Measurements from ENCODE around the gene C1orf146.
"Not testable (repeated sequence)": the region's sequence is repeated elsewhere in the genome, so short reads cannot be mapped to it uniquely, and the experiment has no call there.

C1orf146 gene

DNA sequence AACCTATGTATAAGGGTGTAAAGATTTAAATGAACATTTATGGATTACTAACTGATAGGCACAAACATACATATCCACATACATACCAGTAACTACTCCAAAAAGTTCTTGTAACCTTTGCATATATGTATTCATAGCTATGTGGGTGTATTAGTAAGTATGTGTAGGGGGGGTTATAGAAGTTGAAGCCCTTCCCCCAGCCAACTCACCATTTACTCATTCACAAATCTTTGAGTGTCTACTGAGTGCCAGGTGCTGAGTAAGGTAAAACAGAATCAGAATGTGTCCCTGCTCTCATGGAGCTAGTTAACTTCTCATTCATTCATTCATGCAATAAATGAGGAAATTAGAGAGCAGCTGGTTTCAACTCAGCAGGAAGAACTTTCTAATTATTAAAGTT, 1.3 kb downstream of the C1orf146 start:
- H3K4me3 ChIP-seq (ENCODE audit: control insufficient read depth in 1 of 7, extremely low read depth in 1 of 7, insufficient read depth in 4 of 7, low read depth in 2 of 7, low read length in 6 of 7): no peak overlapping the region
- CTCF ChIA-PET: no interaction called here

DNA sequence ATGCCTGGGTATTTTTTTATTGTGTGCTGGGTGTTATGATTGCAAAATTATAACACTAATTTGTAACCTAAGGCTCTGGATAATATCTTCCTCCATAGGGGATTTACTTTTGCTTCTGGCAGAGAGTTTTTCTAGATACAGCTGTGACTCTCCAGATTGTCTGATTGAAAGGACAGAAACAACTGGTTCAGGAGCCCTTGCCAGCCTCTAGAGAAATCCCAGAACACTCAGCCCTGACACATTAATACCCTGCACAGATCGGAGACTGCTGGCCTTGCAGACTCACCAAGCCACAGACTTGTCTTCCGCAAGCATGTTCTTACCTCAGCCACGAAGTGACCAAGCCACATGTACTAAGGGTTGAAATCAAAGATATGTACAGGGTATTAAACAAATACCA, 10.7 kb downstream of the C1orf146 start:
- POLR2A ChIA-PET: no interaction called here
- CTCF ChIA-PET: no interaction called here
- no peaks in the 10 kb centered on the region for H3K27me3 ChIP-seq (replicated peaks in 2 of 5; ENCODE audit: control insufficient read depth in 4 of 5, insufficient read depth in 5 of 5, low read length in 4 of 5)
- H3K4me1 ChIP-seq (ENCODE audit: control extremely low read depth in 1 of 4, control insufficient read depth in 4 of 4, insufficient read depth in 4 of 4, low read length in 3 of 4): no peaks in the 10 kb centered on the region
- WGBS (ENCODE audit: insufficient coverage): 96% methylated on average over 3 of the region's 3 CpGs
- no peak overlapping the region for H3K4me3 ChIP-seq (ENCODE audit: control insufficient read depth in 1 of 7, extremely low read depth in 1 of 7, insufficient read depth in 4 of 7, low read depth in 2 of 7, low read length in 6 of 7)
- H3K36me3 ChIP-seq (ENCODE audit: control insufficient read depth in 4 of 4, insufficient read depth in 4 of 4, low read length in 3 of 4): no peaks in the 10 kb centered on the region
- DNase-seq: no peak
- no peak overlapping the region for H3K27ac ChIP-seq (ENCODE audit: insufficient read depth in 1 of 2, low read depth in 1 of 2, low read length in 2 of 2, poor library complexity in 1 of 2, severe bottlenecking in 2 of 2)
- H3K9me3 ChIP-seq (ENCODE audit: control extremely low read depth in 1 of 5, control insufficient read depth in 4 of 5, insufficient read depth in 2 of 5, low read depth in 1 of 5, low read length in 4 of 5): no peaks in the 10 kb centered on the region

More for the DNA sequence above, 1.3 kb downstream of the C1orf146 start:
- H3K4me1 ChIP-seq (ENCODE audit: control extremely low read depth in 1 of 4, control insufficient read depth in 4 of 4, insufficient read depth in 4 of 4, low read length in 3 of 4): no peaks in the 10 kb centered on the region
- no peaks in the 10 kb centered on the region for H3K27me3 ChIP-seq (replicated peaks in 2 of 5; ENCODE audit: control insufficient read depth in 4 of 5, insufficient read depth in 5 of 5, low read length in 4 of 5)
- H3K27ac ChIP-seq (ENCODE audit: insufficient read depth in 1 of 2, low read depth in 1 of 2, low read length in 2 of 2, poor library complexity in 1 of 2, severe bottlenecking in 2 of 2): no peak overlapping the region
- peaks cover 0 to 3% (median 0%) of the 10 kb centered on the region in 5 experiments for H3K9me3 ChIP-seq (ENCODE audit: control extremely low read depth in 1 of 5, control insufficient read depth in 4 of 5, insufficient read depth in 2 of 5, low read depth in 1 of 5, low read length in 4 of 5)
- POLR2A ChIA-PET: no interaction called here
- no peaks in the 10 kb centered on the region for H3K36me3 ChIP-seq (ENCODE audit: control insufficient read depth in 4 of 4, insufficient read depth in 4 of 4, low read length in 3 of 4)
- DNase-seq: no peak

DNA sequence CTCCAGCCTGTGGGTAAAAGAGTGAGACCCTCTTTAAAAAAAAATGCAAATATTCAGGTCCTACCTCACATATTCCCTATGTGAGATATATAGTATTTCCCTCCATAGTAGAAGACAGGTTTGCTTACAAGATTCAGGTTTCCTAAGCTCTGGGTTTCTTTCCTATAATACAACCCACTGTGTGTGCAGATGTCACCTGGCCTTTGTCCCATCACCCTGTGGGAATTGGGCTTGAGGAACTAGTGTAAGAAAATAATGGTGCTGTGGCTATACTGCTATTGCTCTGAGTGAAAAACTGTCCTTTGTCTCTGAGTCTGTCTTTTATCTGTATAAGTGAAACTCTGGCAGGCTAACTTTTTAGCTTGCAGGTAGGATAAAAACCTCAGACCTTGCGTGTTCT, 13.0 kb downstream of the C1orf146 start:
- Histone ChIP-seq H3K36me3 (ENCODE audit: control insufficient read depth in 4 of 4, insufficient read depth in 4 of 4, low read length in 3 of 4) (no peaks in the 10 kb centered on the region), H3K27ac (ENCODE audit: insufficient read depth in 1 of 2, low read depth in 1 of 2, low read length in 2 of 2, poor library complexity in 1 of 2, severe bottlenecking in 2 of 2) (no peak overlapping the region), H3K9me3 (ENCODE audit: control extremely low read depth in 1 of 5, control insufficient read depth in 4 of 5, insufficient read depth in 2 of 5, low read depth in 1 of 5, low read length in 4 of 5) (no peaks in the 10 kb centered on the region), H3K4me1 (ENCODE audit: control extremely low read depth in 1 of 4, control insufficient read depth in 4 of 4, insufficient read depth in 4 of 4, low read length in 3 of 4) (no peaks in the 10 kb centered on the region), H3K4me3 (ENCODE audit: control insufficient read depth in 1 of 7, extremely low read depth in 1 of 7, insufficient read depth in 4 of 7, low read depth in 2 of 7, low read length in 6 of 7) (no peak overlapping the region), H3K27me3 (replicated peaks in 2 of 5; ENCODE audit: control insufficient read depth in 4 of 5, insufficient read depth in 5 of 5, low read length in 4 of 5) (no peaks in the 10 kb centered on the region)
- CTCF ChIA-PET: interaction anchor here (1.0 kb wide), 1 partner anchor 21 kb away, joined by 3 read pairs; no protein-coding TSS in a partner anchor
- no CpG with 5 or more reads among the region's 1 CpG for WGBS (ENCODE audit: insufficient coverage)
- no peak for DNase-seq
- POLR2A ChIA-PET: interaction anchor here (0.6 kb wide), 1 partner anchor 559 kb away, joined by 4 read pairs; no protein-coding TSS in a partner anchor

DNA sequence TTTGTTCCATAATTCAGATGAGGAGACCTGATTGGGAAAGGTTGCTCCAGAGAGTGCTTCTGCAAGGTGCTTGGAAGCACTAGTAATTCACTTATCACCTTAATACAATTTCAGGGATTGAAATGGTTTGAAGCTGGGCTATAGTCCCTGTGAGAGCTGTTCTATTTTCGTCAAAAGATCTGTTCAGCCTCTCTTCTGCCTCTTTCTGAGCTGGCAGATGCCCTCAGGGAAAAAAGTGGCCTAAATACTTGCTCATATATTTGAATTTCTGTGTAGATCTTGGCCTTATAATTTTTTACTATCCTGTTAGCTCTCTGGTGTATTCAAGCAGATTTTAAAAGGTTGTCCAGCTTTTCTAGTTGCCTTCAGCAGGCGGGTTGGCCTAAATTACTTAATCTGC, 22.3 kb downstream of the C1orf146 start:
- Histone ChIP-seq H3K27ac (ENCODE audit: insufficient read depth in 1 of 2, low read depth in 1 of 2, low read length in 2 of 2, poor library complexity in 1 of 2, severe bottlenecking in 2 of 2) (no peak overlapping the region), H3K9me3 (ENCODE audit: control extremely low read depth in 1 of 5, control insufficient read depth in 4 of 5, insufficient read depth in 2 of 5, low read depth in 1 of 5, low read length in 4 of 5) (no peaks in the 10 kb centered on the region), H3K4me1 (ENCODE audit: control extremely low read depth in 1 of 4, control insufficient read depth in 4 of 4, insufficient read depth in 4 of 4, low read length in 3 of 4) (no peaks in the 10 kb centered on the region), H3K4me3 (ENCODE audit: control insufficient read depth in 1 of 7, extremely low read depth in 1 of 7, insufficient read depth in 4 of 7, low read depth in 2 of 7, low read length in 6 of 7) (no peak overlapping the region), H3K36me3 (ENCODE audit: control insufficient read depth in 4 of 4, insufficient read depth in 4 of 4, low read length in 3 of 4) (no peaks in the 10 kb centered on the region), H3K27me3 (replicated peaks in 2 of 5; ENCODE audit: control insufficient read depth in 4 of 5, insufficient read depth in 5 of 5, low read length in 4 of 5) (no peaks in the 10 kb centered on the region)
- CTCF ChIA-PET: interaction anchor here (1.6 kb wide), 1 partner anchor 241 kb away, joined by 3 read pairs; no protein-coding TSS in a partner anchor
- POLR2A ChIA-PET: no interaction called here
- DNase-seq: no peak
- WGBS (ENCODE audit: insufficient coverage): 100% methylated on average over 1 of the region's 2 CpGs

DNA sequence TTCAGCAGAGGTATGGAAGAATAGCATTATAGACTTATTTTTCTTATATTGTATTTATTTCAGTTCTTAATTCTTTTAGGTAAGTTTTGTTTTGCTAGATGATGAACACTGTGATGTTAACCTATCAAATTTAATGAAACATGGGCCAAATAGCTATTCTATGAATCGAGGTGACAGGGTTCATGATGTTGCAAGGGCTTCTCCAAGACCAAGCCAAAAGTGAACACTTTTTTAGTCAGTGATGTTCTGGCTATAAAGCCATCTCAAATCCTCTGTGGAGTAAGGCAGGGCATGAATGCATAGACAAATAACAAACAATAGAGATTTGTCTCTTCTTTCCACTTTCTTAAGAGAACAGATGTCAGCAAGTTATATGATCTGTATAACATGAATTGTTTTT, 26.7 kb downstream of the C1orf146 start:
- H3K27ac ChIP-seq (ENCODE audit: insufficient read depth in 1 of 2, low read depth in 1 of 2, low read length in 2 of 2, poor library complexity in 1 of 2, severe bottlenecking in 2 of 2): no peak overlapping the region
- CTCF ChIA-PET: no interaction called here
- WGBS (ENCODE audit: insufficient coverage): 86% methylated on average over 1 of the region's 1 CpG
- H3K9me3 ChIP-seq (ENCODE audit: control extremely low read depth in 1 of 5, control insufficient read depth in 4 of 5, insufficient read depth in 2 of 5, low read depth in 1 of 5, low read length in 4 of 5): no peaks in the 10 kb centered on the region
- H3K4me1 ChIP-seq (ENCODE audit: control extremely low read depth in 1 of 4, control insufficient read depth in 4 of 4, insufficient read depth in 4 of 4, low read length in 3 of 4): no peaks in the 10 kb centered on the region
- POLR2A ChIA-PET: no interaction called here
- DNase-seq: no peak
- peaks cover under 1 to 13% (median 7%) of the 10 kb centered on the region in 4 experiments for H3K36me3 ChIP-seq (ENCODE audit: control insufficient read depth in 4 of 4, insufficient read depth in 4 of 4, low read length in 3 of 4)
- H3K4me3 ChIP-seq (ENCODE audit: control insufficient read depth in 1 of 7, extremely low read depth in 1 of 7, insufficient read depth in 4 of 7, low read depth in 2 of 7, low read length in 6 of 7): no peak overlapping the region
- no peaks in the 10 kb centered on the region for H3K27me3 ChIP-seq (replicated peaks in 2 of 5; ENCODE audit: control insufficient read depth in 4 of 5, insufficient read depth in 5 of 5, low read length in 4 of 5)

DNA sequence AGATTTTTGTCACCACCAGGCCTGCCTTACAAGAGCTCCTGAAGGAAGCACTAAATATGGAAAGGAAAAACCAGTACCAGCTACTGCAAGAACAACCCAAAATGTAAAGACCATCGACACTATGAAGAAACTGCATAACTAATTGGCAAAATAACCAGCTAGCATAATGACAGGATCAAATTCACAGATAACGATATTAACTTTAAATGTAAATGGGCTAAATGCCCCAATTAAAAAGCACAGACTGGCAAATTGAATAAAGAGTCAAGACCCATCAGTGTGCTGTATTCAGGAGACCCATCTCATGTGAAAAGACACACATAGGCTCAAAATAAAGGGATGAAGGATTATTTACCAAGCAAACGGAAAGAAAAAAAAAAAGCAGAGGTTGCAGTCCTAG, 37.0 kb downstream of the C1orf146 start:
- CTCF ChIA-PET: interaction anchor here (0.6 kb wide), 1 partner anchor 248 kb away, joined by 4 read pairs; no protein-coding TSS in a partner anchor

DNA sequence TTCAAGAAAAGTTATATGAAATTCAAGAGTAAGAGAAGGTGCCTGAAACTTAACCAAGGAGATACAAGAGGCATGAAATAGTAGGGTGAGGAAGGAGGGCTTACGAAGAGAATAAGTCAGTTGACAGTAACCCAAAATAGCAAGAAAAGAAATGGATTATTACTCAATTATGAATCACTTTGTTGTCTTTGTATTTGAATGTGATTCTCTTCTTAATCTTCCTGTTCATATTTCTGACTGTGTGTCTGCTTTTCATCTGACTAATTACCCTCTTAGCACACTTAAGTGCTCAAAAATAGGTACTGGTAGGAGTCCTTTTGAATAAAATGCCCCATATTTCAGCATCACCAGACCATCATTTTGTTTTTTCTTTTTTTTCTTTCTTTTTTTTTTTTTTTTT, 41.6 kb downstream of the C1orf146 start:
- Histone ChIP-seq H3K4me1 (ENCODE audit: control extremely low read depth in 1 of 4, control insufficient read depth in 4 of 4, insufficient read depth in 4 of 4, low read length in 3 of 4) (no peaks in the 10 kb centered on the region), H3K27ac (ENCODE audit: insufficient read depth in 1 of 2, low read depth in 1 of 2, low read length in 2 of 2, poor library complexity in 1 of 2, severe bottlenecking in 2 of 2) (no peak overlapping the region), H3K4me3 (ENCODE audit: control insufficient read depth in 1 of 7, extremely low read depth in 1 of 7, insufficient read depth in 4 of 7, low read depth in 2 of 7, low read length in 6 of 7) (no peak overlapping the region), H3K27me3 (replicated peaks in 2 of 5; ENCODE audit: control insufficient read depth in 4 of 5, insufficient read depth in 5 of 5, low read length in 4 of 5) (no peaks in the 10 kb centered on the region), H3K36me3 (ENCODE audit: control insufficient read depth in 4 of 4, insufficient read depth in 4 of 4, low read length in 3 of 4) (peaks cover 13 to 60% (median 26%) of the 10 kb centered on the region in 4 experiments), H3K9me3 (ENCODE audit: control extremely low read depth in 1 of 5, control insufficient read depth in 4 of 5, insufficient read depth in 2 of 5, low read depth in 1 of 5, low read length in 4 of 5) (peaks cover 0 to 10% (median 0%) of the 10 kb centered on the region in 5 experiments)
- CTCF ChIA-PET: no interaction called here
- DNase-seq: no peak
- POLR2A ChIA-PET: no interaction called here
- 100% methylated on average over 1 of the region's 1 CpG for WGBS (ENCODE audit: insufficient coverage)

More for the DNA sequence above, 37.0 kb downstream of the C1orf146 start:
- WGBS (ENCODE audit: insufficient coverage): 80% methylated on average over 1 of the region's 3 CpGs
- Histone ChIP-seq H3K36me3 (ENCODE audit: control insufficient read depth in 4 of 4, insufficient read depth in 4 of 4, low read length in 3 of 4) (peaks cover 15 to 47% (median 18%) of the 10 kb centered on the region in 4 experiments), H3K9me3 (ENCODE audit: control extremely low read depth in 1 of 5, control insufficient read depth in 4 of 5, insufficient read depth in 2 of 5, low read depth in 1 of 5, low read length in 4 of 5) (peaks cover 0 to 25% (median 7%) of the 10 kb centered on the region in 5 experiments)
- H3K27me3 ChIP-seq (replicated peaks in 2 of 5; ENCODE audit: control insufficient read depth in 4 of 5, insufficient read depth in 5 of 5, low read length in 4 of 5); H3K4me3 ChIP-seq (ENCODE audit: control insufficient read depth in 1 of 7, extremely low read depth in 1 of 7, insufficient read depth in 4 of 7, low read depth in 2 of 7, low read length in 6 of 7); POLR2A ChIA-PET; H3K4me1 ChIP-seq (ENCODE audit: control extremely low read depth in 1 of 4, control insufficient read depth in 4 of 4, insufficient read depth in 4 of 4, low read length in 3 of 4); H3K27ac ChIP-seq (ENCODE audit: insufficient read depth in 1 of 2, low read depth in 1 of 2, low read length in 2 of 2, poor library complexity in 1 of 2, severe bottlenecking in 2 of 2); DNase-seq: not testable (repeated sequence)
